GM23248 (cell line): ENCODE data around the gene OR1N1. TPM values are rescaled to one million over a fixed set of nuclear protein-coding genes. Genes with fewer than 3 reads are reported as not detected.
A peak's percentile ranks its signal among the peaks of the same experiment; 100 is the strongest.

ENCODE experiments used
- DNase-seq: peaks from one replicate; pipeline ENCODE4 v3.0.0-alpha.2; 2015
- H2AFZ ChIP-seq: fragments of 200-600 bp; sonication (generic); 2 replicates; pipeline ENCODE4 v1.6.1; 2016; ENCODE audit warnings: antibody characterized with exemption
- H3F3A ChIP-seq: fragments of 200-600 bp; sonication (generic); 2 replicates; pipeline ENCODE4 v1.6.1; 2016; ENCODE audit warnings: mild to moderate bottlenecking, antibody characterized with exemption, mixed run types; ENCODE audit not compliant: insufficient read depth
- H3K27ac ChIP-seq: fragments of 200-600 bp; sonication (generic); 2 replicates; pipeline ENCODE4 v1.5.1; 2016; ENCODE audit warnings: mild to moderate bottlenecking
- H3K27me3 ChIP-seq: fragments of 200-600 bp; sonication (generic); replicated peaks from 2 replicates; pipeline ENCODE4 v1.6.1; 2016; ENCODE audit warnings: mild to moderate bottlenecking; ENCODE audit not compliant: insufficient read depth
- H3K36me3 ChIP-seq: fragments of 200-600 bp; sonication (generic); 2 replicates; pipeline ENCODE4 v1.6.1; 2016; ENCODE audit warnings: low read depth, mild to moderate bottlenecking
- H3K4me1 ChIP-seq: fragments of 200-600 bp; sonication (generic); 2 replicates; pipeline ENCODE4 v1.6.1; 2016; ENCODE audit warnings: mild to moderate bottlenecking; ENCODE audit not compliant: insufficient read depth
- H3K4me2 ChIP-seq: fragments of 200-600 bp; sonication (generic); one replicate; pipeline ENCODE4 v1.6.1; 2016; ENCODE audit warnings: mild to moderate bottlenecking; ENCODE audit not compliant: unreplicated experiment
- H3K4me3 ChIP-seq: fragments of 200-600 bp; sonication (generic); 2 replicates; pipeline ENCODE4 v1.5.1; 2016; ENCODE audit warnings: mild to moderate bottlenecking
- H3K79me2 ChIP-seq: fragments of 200-600 bp; sonication (generic); 2 replicates; pipeline ENCODE4 v1.6.1; 2016; ENCODE audit warnings: mild to moderate bottlenecking; ENCODE audit not compliant: insufficient read depth
- H3K9ac ChIP-seq: fragments of 200-600 bp; sonication (generic); 2 replicates; pipeline ENCODE4 v1.6.1; 2016; ENCODE audit warnings: mild to moderate bottlenecking
- H3K9me2 ChIP-seq: fragments of 200-600 bp; sonication (generic); 2 replicates; pipeline ENCODE4 v1.6.1; 2016; ENCODE audit warnings: mixed run types, mild to moderate bottlenecking, moderate library complexity; ENCODE audit not compliant: insufficient read depth
- H3K9me3 ChIP-seq: fragments of 200-600 bp; sonication (generic); one replicate; pipeline ENCODE4 v1.6.1; 2017; ENCODE audit warnings: low read depth
- H4K20me1 ChIP-seq: fragments of 200-600 bp; sonication (generic); 2 replicates; pipeline ENCODE4 v1.6.0; 2016; ENCODE audit not compliant: insufficient read depth
- EZH2 ChIP-seq: fragments of 200-600 bp; sonication (generic); IDR thresholded peaks from 2 replicates; pipeline ENCODE4 v1.6.1; 2018; ENCODE audit warnings: antibody characterized with exemption, mild to moderate bottlenecking; ENCODE audit not compliant: insufficient read depth, poor library complexity, severe bottlenecking
- EZH2phosphoT487 ChIP-seq: fragments of 200-600 bp; sonication (generic); IDR thresholded peaks from 2 replicates; pipeline ENCODE4 v1.6.1; 2018; ENCODE audit warnings: antibody characterized with exemption, moderate library complexity, mild to moderate bottlenecking, low read depth; ENCODE audit not compliant: insufficient read depth
- WGBS, 2 experiments: methylation state at CpG; one replicate each; pipeline ENCODE4 v1.1.6; 2015 to 2017; ENCODE audit warnings: low lambda C conversion rate in 2 of 2, low coverage in 1 of 2; ENCODE audit errors: missing lambda C conversion rate in 2 of 2; 5-methylcytosine and 5-hydroxymethylcytosine counted together
- in situ Hi-C: fragments of 300-500 bp; cut with MboI; formaldehyde crosslinking; loops from 2 replicates; pipeline ENCODE4 v1.15.0; 2020
- polyA plus RNA-seq: library from polyadenylated mRNA; unstranded; fragments of >200 nt; fragmentation: Nextera tagmentation; extraction: Ambion mirVana; gene quantifications from 2 replicates; pipeline ENCODE4 v1.2.1, GENCODE V29; 2016
- total RNA-seq: library from RNA; depleted of rRNA; stranded (reverse); fragments of >200 nt; shearing (Covaris generic); gene quantifications from 2 replicates; pipeline ENCODE4 v1.2.3, GENCODE V29; 2014; rRNA removed

OR1N1 gene, protein sequence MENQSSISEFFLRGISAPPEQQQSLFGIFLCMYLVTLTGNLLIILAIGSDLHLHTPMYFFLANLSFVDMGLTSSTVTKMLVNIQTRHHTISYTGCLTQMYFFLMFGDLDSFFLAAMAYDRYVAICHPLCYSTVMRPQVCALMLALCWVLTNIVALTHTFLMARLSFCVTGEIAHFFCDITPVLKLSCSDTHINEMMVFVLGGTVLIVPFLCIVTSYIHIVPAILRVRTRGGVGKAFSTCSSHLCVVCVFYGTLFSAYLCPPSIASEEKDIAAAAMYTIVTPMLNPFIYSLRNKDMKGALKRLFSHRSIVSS
- not detected in 2 replicates for total RNA-seq
- not detected in 2 replicates for polyA plus RNA-seq

DNA sequence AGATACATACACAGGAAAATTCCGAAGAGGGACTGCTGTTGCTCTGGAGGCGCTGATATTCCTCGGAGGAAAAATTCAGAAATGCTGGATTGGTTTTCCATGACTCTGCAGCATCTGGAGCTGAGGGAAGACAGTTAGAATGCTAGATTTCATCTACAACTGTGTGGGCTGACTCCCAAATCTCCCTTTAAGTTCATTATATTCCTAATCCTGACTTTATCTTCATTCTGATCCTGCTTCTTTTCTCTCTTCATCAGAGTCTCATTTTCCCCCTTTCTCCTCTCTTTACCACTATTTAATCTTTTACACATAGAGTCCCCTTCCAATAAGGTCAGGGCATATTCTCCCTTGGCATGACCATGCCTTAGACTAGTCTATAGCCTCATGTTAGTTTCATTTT is at the start of gene OR1N1:
OR1N1 (minus strand) TSS at position 101 of the 400 bp plus-strand sequence; CDS start at position 101, 0 bp downstream.
- no peak for DNase-seq
- Histone ChIP-seq H3F3A (no peaks in the 10 kb centered on the region), H2AFZ (no peak within 1 kb of the TSS), H3K27ac (no peak within 1 kb of the TSS), H3K4me2 (no peak within 1 kb of the TSS), H3K9ac (no peak within 1 kb of the TSS), H3K4me3 (no peak within 1 kb of the TSS), H3K9me2 (peaks cover 4% of the 10 kb centered on the region; the same call in 1 of the 2 replicates), H3K9me3 (no peaks in the 10 kb centered on the region), H3K4me1 (no peaks in the 10 kb centered on the region), H3K27me3 (no peaks in the 10 kb centered on the region), H3K36me3 (no peaks in the 10 kb centered on the region), H4K20me1 (no peaks in the 10 kb centered on the region), H3K79me2 (no peaks in the 10 kb centered on the region)
- in situ Hi-C loops, result no loop called here
- no peak for TF ChIP-seq EZH2
- no peak for TF ChIP-seq EZH2phosphoT487
- 89 to 98% methylated on average over 3 of the region's 3 CpGs for WGBS, 2 experiments

DNA sequence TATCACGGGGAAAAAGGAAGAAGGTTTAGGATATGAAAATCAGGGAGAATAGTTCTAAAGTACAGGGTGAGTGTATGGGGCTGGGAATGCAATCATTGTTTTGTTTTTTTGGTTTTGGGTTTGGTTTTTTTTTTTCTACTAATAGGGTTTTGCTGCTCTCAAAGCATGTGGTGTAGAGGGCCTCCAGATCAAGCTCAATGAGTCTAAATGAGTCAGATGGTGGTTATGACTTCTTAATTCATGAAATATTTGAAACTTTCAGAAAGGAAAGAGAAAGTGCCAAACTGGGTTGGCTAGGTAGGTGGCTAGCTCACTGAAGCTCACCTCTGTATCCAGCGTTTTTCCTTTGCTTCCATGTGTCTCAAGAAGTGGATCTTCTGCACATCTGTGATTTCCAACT is 45.4 kb upstream of the OR1N1 start:
- Histone ChIP-seq H3K4me1 (peaks cover 28% of the 10 kb centered on the region), H3K4me3 (peak overlapping the region; percentile 40), H3K9ac (no peak overlapping the region), H3K27ac (peak overlapping the region; percentile 46), H3K9me2 (no peaks in the 10 kb centered on the region; the same call in 1 of the 2 replicates), H3K27me3 (no peaks in the 10 kb centered on the region), H3F3A (peaks cover 27% of the 10 kb centered on the region), H3K79me2 (no peaks in the 10 kb centered on the region), H3K36me3 (no peaks in the 10 kb centered on the region), H3K9me3 (no peaks in the 10 kb centered on the region), H3K4me2 (peak overlapping the region; percentile 70), H4K20me1 (no peaks in the 10 kb centered on the region), H2AFZ (peak overlapping the region; percentile 25)
- 25 to 38% methylated on average over 2 of the region's 2 CpGs for WGBS, 2 experiments
- in situ Hi-C loops, result no loop called here
- peak; percentile 82 for DNase-seq
- TF ChIP-seq EZH2, result no peak
- no peak for TF ChIP-seq EZH2phosphoT487

DNA sequence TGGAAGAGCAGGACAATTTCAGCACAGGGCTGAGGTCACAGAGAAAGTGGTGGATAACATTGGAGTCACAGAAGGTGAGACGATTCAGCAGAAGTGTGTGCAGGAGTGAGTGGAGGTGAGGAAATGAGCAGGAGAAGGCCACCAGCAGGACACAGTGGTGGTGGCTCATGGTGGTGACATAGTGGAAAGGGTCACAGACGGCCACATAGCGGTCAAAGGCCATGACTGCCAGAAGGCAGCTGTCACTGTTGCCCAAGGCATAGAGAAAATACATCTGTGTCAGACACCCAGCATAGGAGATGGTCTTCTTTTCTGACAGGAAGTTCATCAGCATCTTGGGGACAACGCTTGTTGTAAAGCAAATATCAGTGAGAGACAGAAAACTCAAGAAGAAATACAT is 40.8 kb upstream of the OR1N1 start:
- Histone ChIP-seq H3K4me2 (no peak overlapping the region), H3K4me3 (no peak overlapping the region), H3K27ac (no peak overlapping the region), H3K4me1 (peaks cover 12% of the 10 kb centered on the region), H3K9ac (no peak overlapping the region), H3K36me3 (no peaks in the 10 kb centered on the region), H2AFZ (no peak overlapping the region), H4K20me1 (no peaks in the 10 kb centered on the region), H3K27me3 (no peaks in the 10 kb centered on the region), H3K9me2 (no peaks in the 10 kb centered on the region; the same call in 1 of the 2 replicates), H3F3A (peaks cover 12% of the 10 kb centered on the region), H3K79me2 (no peaks in the 10 kb centered on the region), H3K9me3 (no peaks in the 10 kb centered on the region)
- in situ Hi-C loops, result no loop called here
- WGBS, 2 experiments, result 94 to 98% methylated on average over 4 of the region's 4 CpGs
- TF ChIP-seq EZH2 (no peak), EZH2phosphoT487 (no peak)
- DNase-seq, result no peak

DNA sequence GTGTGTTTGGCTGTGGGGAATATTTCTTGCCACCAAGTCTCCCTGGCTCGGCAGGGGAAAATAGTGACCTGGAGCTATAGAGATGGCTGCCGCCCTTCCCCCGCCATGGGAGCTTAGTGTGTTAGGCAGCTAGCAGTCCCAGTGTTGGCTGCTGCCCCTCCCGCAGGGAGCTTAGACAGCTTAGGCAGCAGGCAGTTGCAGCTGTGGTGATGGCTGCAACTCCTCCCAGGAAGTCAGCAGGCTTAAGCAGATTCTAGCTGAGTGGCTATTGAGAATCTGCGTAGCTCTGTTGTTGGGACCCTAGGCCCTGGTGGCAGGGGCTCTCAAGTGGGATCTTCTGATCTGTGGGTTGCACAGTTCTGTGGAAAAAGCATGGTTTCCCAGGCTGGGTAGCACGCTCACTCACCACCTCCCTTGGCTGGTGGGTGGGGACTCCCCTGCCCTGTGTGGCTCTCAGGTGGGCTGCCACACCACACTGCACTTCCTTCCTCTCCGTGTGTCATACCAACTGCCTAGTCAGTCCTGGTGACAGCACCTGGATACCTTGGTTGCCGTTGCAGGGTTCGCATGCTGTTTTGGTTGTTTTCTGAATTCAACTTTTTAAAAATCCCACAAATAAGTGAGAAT is 35.2 kb upstream of the OR1N1 start:
- H3K36me3 ChIP-seq, result no peaks in the 10 kb centered on the region
- no peak overlapping the region for H3K4me3 ChIP-seq
- no peaks in the 10 kb centered on the region for H3K79me2 ChIP-seq
- H3F3A ChIP-seq, result no peaks in the 10 kb centered on the region
- 51 to 59% methylated on average over 9 of the region's 9 CpGs for WGBS, 2 experiments
- H3K9me2 ChIP-seq, result no peaks in the 10 kb centered on the region
- H3K27ac ChIP-seq, result no peak overlapping the region
- no peak overlapping the region for H2AFZ ChIP-seq
- H3K27me3 ChIP-seq, result no peaks in the 10 kb centered on the region
- no peaks in the 10 kb centered on the region for H3K9me3 ChIP-seq
- no peak overlapping the region for H3K4me2 ChIP-seq
- H3K9ac ChIP-seq, result no peak overlapping the region
- H3K4me1 ChIP-seq, result no peaks in the 10 kb centered on the region
- TF ChIP-seq EZH2 (no peak), EZH2phosphoT487 (no peak)
- in situ Hi-C loops, result no loop called here
- no peaks in the 10 kb centered on the region for H4K20me1 ChIP-seq
- DNase-seq, result no peak
